Stimulated activated CD8-positive, alpha-beta memory T cell treated with anti-CD3 and anti-CD28 coated beads, Interleukin-7, amount 100 ng/mL, for 4 hours (primary cell): ENCODE results near the gene UBE3C.

Source experiments
- DNase-seq, 2 donors: peaks; one replicate each; pipeline ENCODE4 v3.0.0-alpha.2; 2020; ENCODE audit warnings: low read depth in 2 of 2

Gene UBE3C

DNA sequence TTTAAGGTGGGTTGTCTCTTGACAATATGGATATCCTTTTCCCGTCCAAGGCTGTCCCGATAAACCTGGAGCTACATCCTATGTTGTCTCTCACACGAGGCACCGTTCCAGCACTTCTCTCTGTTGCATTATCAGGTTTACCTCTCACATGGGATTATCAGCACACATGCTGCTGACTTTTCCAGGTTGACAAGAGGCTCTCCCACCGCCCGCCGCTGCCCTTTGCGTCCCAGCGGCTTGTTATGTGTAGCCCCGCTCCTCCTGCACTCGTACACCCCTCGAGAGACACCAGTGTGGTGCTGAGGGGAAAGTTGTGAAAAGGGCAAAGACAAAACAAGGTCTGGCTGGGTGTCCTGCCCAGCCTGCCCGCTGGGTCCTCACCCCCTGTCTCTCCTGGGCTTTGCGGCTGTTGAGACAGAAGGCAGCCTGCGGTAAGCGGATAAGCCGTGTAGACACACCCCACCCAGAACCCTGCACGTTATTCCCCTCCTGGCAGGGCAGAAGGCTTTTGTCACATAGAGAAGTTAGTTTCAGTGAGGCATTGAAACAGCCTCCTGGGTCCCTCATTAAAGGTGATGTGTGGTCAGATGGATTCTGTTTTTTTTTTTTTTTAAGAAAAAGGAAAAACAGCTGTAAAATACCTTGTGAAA lies 38.7 kb downstream of the UBE3C start:
- no peak for DNase-seq

DNA sequence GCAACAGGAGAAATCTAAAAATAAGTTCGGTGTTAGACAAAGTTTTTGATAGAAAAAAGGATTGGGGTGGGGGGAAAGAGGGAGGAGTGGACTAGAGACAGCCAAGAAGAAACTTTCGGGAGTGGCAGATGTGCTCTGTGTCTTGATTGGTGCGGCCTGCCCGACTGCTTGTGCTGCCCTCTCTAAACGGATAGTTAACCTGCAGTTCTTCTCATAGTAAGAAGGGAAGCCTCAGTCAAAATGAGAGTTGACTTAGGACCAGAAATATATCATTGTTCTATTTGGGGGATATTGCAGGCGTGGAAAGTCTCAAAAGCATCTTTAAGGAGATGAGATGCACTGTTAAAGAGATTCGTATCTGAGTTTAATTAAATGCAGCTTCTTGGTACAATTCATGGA lies 39.3 kb downstream of the UBE3C start:
- no peak for DNase-seq

DNA sequence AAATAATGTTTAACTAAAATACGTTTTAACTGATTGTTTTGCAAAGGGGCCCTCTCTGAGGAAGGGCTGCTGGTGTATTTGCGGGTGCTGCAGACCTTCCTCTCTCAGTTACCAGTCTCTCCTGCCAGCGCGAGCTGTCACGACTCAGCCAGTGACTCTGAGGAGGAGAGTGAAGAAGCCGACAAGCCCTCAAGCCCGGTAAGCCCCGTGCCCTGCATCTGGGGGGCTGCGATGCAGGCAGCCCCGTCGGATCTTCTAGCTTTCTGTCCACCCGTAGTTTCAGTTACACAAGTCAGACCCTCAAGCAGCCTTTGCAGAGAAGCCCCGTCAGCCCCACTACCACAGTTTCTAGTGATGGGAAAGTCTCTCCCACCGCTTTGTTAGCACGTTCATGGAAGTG lies 45.1 kb downstream of the UBE3C start:
- no peak for DNase-seq

DNA sequence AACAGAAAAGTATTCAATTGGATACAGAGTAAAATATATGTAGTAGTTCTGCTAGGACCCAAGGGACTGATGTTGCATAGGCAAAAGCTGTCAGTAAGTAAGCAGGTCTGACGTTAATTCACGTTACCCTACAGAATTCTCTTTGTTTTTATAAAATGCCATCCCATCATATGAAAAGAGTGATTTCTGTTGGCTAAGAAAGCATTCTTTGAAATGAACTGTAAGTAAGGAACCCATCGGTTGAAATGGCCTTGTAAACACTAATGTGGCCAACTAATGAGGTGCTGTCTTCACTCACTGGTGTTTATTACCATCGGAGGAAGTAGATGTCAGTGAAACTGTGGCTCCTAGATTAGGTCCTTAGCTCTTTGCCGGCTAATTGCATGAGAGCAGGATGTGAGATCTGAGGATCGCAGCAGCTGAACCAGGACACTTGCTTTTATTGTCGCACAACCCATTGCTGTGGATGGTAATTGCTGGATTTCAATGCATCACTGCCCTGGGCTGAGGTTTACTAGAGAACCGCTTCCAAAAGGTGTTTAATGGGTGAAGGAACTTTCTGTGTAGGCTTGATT lies 49.5 kb downstream of the UBE3C start:
- no peak for DNase-seq

DNA sequence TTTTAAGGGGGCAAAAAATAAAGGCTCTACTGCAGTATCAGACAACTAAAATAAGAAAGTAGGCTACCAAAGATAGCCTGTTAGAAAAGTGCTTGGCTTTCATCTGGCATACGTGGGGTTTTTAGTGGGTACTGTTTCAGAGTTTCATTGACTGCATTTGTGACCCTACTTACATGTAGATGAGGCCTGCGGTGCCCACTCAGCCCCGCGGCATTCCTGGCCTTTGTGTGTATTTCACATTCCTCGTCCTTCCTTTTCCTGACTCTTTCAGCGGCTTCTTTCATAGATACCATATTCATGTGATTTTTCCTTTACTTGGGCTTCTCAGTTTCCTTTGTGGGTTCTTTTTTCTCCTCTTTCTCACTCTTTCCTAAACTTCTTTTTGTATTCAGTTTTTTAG lies 50.7 kb downstream of the UBE3C start:
- DNase-seq = no peak

DNA sequence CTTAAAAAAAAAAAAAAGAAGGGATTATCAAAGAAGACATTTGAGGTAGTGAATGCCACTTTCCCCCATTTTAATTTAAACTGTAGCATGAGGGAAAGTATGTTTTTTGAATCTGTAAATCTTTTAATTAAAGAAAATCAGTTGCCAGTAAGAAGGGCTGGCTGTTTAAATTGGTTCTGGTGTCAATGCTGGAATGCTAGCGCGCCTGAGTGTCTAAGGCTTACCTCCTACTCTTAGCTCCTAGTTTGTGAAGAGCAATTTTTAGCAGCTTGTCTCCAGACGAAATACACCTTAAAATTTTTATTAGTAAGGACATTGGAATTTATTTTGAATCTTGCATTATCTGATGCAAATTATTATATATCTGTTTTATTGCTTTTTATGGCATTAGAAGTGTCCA lies 54.1 kb downstream of the UBE3C start:
- DNase-seq = no peak

DNA sequence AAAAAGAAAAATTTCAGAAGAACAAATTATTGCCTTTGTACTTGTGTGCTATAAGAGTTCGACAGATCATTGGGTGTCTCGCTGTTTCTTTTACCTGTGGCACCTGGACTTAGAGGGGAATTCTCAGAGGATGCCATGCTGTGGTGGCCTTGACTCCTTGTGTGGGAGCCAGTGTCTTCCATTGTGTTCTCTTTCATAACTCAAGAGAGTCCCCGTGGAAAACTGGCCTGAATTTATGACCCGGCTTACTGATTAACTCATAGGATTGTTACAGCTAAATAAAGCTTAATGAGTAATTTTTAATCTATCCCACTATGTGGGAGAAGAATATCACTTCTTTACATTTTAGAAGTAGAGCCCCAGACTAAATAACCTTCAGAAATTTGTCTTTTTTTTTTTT lies 54.5 kb downstream of the UBE3C start:
- no peak for DNase-seq

DNA sequence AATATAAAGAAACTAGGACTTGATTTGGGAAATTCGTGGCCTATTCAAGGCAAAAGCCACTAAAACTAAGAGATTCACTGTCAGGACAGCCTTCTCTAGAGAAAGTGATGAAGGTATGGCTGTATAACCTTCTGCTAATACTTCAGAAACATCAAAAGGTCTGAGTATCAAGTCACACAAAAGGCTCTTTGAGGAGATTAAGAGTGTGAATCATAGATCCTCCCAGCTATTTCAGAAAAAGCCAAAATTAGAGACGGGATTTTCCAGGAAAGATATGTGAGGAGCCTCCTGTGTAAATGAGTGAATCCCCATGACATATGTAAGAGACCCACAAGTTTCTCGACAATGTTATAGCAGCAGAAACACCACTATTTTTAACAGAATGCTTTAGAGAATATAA lies 56.2 kb downstream of the UBE3C start:
- no peak for DNase-seq

DNA sequence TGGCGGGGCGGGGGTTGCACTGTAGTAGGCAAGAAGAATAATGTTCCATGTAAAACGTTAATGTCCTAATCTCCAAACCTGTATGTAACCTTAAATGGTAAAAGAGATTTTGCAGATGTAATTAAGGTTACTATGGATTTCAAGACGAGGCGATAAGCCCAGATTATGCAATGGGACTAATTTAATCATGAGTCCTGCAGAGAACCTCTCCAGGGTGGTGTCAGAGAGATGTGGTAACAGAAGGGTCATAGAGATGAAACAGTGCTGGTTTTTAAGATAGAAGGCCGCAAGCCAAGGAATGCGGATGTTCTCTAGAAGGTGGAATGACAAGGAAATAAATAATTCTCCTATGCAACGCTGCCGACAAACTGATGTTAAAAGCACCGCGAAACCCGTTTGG lies 57.1 kb downstream of the UBE3C start:
- DNase-seq = no peak

DNA sequence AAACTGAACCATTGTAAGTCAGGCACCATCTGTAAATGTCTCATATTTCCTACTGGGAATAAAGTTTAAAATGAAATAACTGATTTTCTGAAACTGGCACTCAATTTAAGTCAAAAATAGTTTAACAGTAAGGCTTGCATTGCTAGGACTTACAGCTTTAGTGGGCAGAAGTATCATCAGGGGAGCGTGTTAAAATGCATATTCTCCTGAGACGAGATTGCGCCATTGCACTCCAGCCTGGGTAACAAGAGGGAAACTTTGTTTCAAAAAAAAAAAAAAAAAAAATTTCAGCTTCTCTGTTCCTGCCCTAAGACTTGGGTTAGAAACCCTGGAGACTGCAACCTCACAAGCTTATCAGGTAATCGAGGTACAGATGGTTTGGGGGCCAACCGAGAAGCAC lies 65.4 kb downstream of the UBE3C start:
- no peak for DNase-seq

DNA sequence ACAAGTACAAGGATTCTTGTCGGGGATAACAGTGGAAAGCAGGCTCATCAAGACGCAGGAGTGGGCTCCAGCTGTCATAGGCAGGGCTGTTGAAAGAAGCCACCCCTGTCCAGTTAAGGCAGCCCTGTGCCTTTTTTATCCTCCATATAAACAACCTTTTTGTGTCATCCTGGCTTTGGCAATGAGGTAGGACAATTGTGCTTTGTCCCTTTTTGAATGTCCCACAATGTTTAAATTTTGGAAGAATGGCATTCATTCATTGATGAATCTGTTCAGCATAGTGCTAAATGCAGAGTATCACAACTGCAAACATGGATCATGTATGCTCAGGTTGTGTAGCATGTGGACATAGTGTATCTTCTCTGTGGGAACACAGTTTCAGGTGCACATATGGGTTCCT lies 66.7 kb downstream of the UBE3C start:
- no peak for DNase-seq

DNA sequence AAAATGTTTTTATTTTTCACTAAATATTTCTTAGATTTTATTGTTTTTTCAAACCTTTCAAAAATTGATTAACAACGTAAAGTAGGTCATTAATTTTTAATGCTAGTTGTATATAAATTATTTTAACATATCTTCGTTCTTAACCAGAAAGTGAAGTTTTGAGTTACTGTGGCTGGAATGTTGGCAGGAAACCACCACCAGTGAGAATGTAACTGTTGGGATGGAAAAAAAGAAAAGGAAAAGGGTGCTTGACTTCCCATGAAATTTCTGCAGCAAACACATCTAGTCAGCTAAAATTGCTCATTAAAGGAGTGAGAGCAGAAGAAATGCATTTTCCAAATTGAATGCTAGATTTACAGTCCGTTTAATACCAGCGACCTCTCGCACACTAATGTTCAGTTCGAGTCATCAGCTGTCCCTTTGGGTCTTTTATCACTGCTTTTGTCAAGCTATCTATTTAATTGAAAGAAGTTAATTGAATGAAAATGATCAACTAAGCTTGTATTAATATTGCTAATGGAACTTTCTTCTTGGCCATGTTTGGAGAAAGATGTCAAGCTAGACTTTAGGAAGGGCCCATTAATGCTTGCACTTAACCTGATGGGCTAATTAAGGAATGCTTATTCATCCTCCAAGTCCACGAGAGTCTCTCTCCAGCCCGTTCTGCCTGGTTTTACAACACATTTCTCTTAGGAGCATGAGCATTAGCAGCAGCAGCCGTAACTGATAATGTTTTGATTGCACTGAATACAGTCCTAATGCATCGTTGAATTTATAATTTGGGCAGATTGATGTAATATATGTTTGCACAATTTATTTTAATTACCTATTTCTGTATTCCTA lies 70.1 kb downstream of the UBE3C start:
- no peak for DNase-seq

DNA sequence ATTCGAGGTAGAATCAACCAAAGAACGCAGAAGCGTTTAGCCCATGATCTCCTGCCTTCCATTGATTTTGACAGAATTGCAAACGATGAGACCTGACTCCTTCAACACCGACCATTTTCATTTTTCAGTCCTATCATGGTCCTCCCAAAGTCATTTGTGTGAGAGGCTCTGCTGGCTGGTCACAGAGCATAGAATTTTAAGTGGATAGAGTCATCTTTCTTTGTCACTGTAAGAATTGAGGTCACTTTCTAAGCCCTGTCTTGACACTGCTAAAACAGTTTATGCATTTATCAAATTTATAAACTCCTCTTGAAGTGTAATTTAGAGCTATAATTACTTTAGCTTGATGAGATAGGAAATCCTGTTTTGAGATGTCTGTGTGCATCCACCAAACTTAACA lies 72.0 kb downstream of the UBE3C start:
- no peak for DNase-seq

DNA sequence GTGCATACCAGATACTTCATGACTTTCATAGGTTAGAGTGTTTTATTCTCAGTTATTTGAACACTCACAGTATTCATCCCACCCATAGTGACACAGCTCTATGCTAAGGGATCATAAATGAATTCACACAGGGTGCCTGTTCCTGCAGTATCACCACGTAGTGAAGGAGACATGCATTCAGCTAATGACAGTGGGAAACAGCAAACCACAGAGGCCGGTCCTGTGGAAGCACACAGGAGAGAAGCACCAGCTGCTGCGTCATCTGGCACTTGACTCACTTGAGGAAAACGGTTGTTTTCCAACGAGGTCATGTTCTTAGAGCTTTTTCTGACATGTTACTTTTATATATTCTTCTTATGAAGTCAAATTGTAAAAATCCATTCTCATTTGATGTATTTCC lies 73.0 kb downstream of the UBE3C start:
- no peak for DNase-seq

DNA sequence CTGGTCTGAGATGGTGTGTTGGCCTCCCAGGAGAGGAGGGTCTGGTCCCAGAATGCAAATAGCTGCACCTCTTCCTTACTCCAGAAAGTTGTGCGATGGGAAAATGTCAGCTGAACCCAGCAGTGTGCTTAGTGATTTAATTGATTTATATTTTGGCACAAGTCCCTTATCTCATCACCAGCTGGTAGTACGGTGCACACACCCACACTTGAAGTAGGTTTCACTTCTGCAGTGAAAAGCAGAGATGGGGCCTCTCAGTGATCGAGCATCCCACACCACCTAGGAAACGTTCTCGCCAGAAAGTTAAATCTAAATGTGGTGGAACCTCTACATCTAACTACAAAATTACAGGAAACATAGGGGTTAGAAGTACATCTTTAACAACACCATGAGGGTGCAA lies 80.4 kb downstream of the UBE3C start:
- no peak for DNase-seq

DNA sequence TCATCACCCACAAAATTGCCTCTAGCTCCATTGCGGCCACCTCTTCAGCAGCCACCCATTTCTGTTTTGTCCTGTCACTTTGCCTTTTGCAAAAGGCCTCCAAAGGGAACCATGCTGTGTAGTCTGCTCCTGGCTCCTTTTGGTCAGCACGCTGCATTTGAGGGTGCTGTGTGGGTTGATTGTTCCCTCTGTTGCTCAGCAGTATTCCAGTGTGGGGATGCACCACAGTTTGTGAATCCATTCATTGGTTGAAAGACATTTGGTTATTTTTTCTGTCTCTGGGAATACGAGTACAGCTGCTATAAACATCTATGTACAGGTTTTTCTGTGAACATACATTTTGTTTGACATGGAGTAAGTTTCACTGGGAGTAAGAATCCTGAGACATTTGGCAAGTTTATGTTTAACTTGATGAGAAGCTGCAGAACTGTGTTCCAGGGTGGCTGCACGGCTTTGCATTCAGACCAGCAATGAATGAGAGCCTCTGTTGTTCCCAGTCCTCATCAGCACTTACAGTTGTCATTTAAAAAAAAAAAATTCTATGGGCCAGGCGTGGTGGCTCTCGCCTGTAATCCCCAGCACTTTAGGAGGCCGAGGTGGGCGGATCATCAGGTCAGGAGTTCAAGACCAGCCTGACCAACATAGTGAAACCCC lies 82.3 kb downstream of the UBE3C start:
- DNase-seq = no peak

DNA sequence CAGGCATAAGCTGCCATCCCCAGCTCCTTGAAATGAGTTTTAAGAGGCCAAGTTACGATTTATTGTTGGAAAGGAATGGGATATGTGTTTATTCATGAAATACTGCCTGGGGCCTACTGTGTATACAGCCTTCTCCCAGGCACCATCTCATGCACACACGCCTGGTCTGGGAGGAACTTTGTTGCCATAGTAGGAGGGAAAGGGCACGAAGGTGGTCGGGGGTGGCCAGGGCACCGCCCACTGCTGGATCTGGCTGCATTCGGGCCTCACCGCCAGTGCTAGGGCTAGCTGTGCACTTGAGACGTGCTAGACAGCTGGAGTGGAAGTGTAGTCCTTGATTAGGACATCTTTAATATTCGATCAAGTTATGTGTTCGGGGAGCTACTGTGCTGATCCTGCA lies 84.0 kb downstream of the UBE3C start:
- DNase-seq = no peak

DNA sequence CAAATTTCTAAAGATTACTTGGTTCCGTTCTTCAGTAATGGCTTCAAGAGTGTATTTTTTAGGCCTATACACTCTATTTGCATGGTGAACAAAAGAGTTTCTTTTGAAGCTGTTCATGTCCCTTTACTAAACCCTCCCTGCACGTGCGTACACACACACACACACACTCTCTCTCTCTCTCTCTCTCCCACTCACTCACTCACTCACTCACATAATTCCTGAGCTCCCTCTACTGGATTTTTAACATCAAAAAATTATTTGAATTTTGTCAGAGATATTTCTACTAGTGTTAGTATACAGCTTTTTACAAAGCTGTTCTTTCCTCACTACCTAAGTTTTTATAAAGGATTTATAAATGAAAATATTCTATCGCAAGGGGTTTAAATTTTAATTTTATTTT lies 85.9 kb downstream of the UBE3C start:
- no peak for DNase-seq

DNA sequence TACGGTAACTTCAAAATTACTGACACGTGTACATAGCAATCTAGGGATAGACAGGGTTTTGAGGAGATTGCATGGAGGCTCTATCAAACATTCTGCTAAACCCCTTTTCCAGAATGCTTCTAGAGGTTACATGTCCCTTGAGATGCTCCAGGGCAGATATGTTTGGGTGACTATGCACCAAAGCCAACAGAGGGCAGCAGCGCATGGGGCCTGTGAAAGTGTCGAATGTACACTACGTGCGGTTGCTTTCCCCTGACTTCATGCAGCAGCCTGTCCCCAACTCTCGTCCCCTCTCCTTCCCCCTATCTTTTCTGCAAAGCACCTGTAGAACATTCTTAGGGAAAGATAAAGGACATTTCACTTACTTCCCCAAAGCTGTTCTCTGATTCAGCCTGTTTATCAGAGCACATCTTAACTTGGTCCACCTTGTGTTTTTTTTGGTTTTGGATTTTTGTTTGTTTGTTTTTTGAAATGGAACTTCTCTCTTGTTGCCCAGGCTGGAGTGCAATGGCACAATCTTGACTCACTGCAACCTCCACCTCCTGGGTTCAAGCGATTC lies 90.2 kb downstream of the UBE3C start:
- DNase-seq = peak in 1 of 2 donors; percentile 7

DNA sequence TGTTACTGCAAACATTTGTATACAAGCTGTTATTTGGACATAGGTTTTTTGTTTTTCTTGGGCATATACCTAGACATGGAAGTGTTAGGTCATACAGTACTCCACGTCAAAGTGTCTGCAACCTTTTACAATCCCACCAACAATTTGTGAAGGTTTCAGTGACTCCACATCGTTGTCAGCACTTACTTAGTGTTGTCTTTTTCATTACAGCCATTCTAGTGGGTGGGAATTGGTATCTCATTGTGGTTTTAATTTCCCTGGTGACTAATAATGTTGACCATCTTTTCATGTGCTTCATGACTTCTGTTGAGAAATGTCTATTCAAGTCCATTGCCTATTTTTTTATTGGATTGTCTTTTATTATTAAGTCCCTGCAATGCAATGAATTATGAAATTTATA lies 95.0 kb downstream of the UBE3C start:
- DNase-seq = no peak

DNA sequence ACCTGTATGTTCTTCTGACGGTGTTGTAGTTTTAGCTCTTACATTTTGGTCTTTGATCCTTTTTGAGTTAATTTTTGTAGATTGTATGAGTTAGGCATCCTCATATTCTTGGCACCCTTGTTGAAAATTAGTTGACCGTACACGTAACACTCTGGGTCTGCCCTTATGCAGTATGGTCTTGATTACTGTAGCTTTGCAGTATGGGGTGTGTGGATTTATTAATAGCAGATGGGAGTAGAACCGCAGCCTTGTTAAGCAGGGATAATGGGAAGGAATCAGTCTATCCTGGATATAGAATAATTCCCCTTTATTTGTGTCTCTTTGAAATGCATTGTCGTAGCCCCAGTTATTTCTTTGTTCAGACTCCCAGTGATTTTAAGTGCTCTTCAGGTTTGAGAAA lies 95.5 kb downstream of the UBE3C start:
- no peak for DNase-seq
